Motor neuron (in vitro differentiated cells): ENCODE measurements around the gene KRT17. TPM values are rescaled to one million over a fixed set of nuclear protein-coding genes. Genes with fewer than 3 reads are reported as not detected.
"Not testable (repeated sequence)": the region's sequence is repeated elsewhere in the genome, so short reads cannot be mapped to it uniquely, and the experiment has no call there.

Experiments used
- ATAC-seq, 8 experiments: fragments of 200-7000 bp; cut with Tn5 transposase; replicated peaks in 6 of 8; 2 replicates each; pipeline ENCODE4 v1.8.0; 2021; ENCODE audit warnings: mild to moderate bottlenecking in 8 of 8, moderate library complexity in 8 of 8
- H3K27ac ChIP-seq, 2 donors: fragments of 250-450 bp; sonication (Bioruptor Pico); 2 replicates each; pipeline ENCODE4 v1.9.0; 2021; ENCODE audit warnings: antibody characterized with exemption in 2 of 2, mild to moderate bottlenecking in 2 of 2, moderate library complexity in 1 of 2
- H3K4me1 ChIP-seq, 2 donors: fragments of 250-450 bp; sonication (Bioruptor Pico); replicated peaks in 1 of 2; 2 replicates each; pipeline ENCODE4 v1.6.1; 2021; ENCODE audit warnings: antibody characterized with exemption in 2 of 2, mild to moderate bottlenecking in 2 of 2, moderate library complexity in 1 of 2
- H3K4me3 ChIP-seq, 5 donors: fragments of 250-450 bp; sonication (Bioruptor Pico); 2 replicates each; pipeline ENCODE4 v1.9.0; 2021; ENCODE audit warnings: antibody characterized with exemption in 5 of 5, mild to moderate bottlenecking in 5 of 5, moderate library complexity in 4 of 5
- WGBS, 10 experiments: fragments of 450-650 bp; shearing (Covaris generic); methylation state at CpG; one replicate each; pipeline ENCODE4 v1.0.0; 2022; 5-methylcytosine and 5-hydroxymethylcytosine counted together
- in situ Hi-C, 9 experiments: fragments of 400-800 bp; cut with MboI; loops; one replicate each; pipeline ENCODE4 v1.15.0; 2021; ENCODE audit warnings: low sequenced_read_pairs in 9 of 9, low pct_unique_long_range_greater_than_20kb in 2 of 9; ENCODE audit not compliant: unreplicated experiment in 9 of 9
- total RNA-seq, 8 experiments: library from RNA; unstranded; fragments of 300-600 nt; gene quantifications; 2 replicates each; pipeline versions ENCODE4 v1.2.3 to v1.2.4, GENCODE V29; 2022

Gene KRT17
- total RNA-seq, 8 experiments from 2014 or later = 0.17 to 18.1 (median 5.8) TPM; not detected in 2

DNA sequence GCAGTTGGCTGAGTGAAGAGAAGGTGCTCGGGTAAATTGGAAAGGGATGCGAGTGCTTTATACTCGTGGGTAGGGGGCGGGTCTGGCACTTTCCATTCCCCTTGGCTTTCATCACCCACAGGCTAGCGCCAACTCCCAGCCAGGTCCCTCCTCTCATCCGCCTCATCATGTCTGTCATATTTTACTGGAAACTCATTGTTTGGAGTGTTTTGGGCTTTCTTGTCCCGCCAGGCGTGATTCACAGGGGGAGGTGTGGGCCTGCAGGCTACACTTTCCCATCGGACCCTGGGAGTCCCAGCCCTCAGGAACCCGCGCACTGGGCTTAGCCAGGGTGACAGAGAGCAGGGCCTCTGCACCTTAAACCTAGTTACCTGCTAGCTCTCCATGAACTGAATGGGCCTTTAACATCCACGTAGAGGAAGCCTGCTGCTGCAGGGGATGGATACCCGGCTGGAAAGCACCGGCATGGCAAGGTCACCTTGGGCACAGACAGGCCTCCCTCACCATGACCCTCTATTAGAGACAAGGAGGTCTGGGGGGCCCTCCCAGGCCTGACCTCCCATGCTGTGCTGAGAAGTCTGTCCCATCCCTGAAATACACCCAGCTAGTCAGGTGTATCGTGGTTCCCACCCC is 37.4 kb downstream of the KRT17 start, which contains the start of gene KRT14:
Gene KRT14 (minus strand): TSS at position 33 of the 633 bp plus-strand sequence. CDS start 61 bp downstream, outside the sequence.
- Histone ChIP-seq H3K4me3 (no peak within 1 kb of the TSS), H3K4me1 (no peaks in the 10 kb centered on the region), H3K27ac (no peak within 1 kb of the TSS)
- WGBS, 10 experiments = 58 to 92% (median 80%) methylated on average over 1 to 5 of the region's 15 CpGs; no CpG with 5 or more reads in 3 of the 10 experiments
- ATAC-seq = no peak
- in situ Hi-C loops = no loop called here

DNA sequence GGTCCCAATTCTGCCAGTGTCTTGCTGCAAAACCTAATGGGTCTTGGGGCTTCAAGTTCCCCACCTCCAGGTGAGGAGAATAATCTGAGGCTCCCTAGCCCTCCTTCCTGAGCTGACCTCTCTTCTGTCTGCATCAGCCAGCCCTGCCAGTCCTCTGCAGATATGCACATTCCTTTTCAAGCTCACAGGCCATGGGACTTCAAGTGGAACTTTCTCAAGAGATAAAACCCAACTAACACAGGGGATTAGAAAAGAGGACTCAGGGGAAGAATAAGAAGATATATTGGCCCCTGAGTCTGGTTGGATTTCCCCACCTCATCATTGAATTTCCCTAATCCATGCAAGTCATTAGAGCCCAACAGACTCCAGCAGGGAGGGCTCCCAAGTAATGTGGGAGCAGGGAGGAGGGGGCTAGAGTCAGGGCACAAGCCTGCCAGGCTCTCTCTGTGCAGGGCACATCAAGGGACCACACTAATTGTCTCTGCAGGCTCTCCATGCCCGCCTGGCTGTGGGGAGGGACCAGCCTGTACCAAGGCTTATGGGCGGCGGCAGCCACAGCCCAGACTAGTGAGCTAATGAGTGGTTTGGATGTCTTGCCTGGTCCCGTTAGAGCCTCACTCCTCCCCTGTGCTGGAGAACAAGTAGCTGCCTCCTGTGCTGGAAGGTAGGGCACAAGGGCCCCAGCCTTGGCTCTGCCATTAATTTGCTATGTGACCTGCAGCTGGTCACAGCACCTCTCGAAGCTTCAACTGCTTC is 38.9 kb downstream of the KRT17 start:
- no peak overlapping the region for H3K4me3 ChIP-seq
- no peaks in the 10 kb centered on the region for H3K4me1 ChIP-seq
- no peak overlapping the region for H3K27ac ChIP-seq
- WGBS, 10 experiments = 65 to 100% (median 100%) methylated on average over 1 to 2 of the region's 5 CpGs; no CpG with 5 or more reads in 7 of the 10 experiments
- in situ Hi-C loops = no loop called here
- ATAC-seq = peak in 3 of 8 experiments; percentile 59 to 64 (median 60)

DNA sequence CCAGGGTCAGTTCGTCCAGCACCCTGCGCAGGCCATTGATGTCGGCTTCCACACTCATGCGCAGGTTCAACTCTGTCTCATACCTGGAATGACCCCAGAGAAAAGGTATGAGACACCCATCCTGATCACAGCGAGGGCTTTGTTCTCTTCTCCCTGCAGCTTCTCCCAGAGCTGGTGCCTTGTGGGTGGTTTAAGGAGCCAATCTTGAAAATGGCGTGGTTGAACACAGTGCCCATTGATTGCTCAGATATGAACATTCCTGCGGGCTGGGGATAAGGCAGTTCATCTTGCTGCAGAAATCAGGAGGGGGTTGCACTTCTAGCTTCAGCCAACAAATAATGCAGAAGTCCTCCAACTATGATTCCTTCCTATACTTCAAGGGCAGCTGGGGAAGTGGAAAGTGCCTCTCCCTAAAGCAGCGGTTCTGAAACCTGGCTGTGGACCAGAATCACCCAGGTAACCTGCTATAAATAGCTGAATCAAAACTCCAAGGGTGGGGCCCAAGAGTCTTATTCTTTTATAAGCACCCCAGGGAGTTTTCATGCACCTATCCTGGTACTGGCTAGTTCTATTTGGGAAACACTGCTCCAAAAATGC is 39.9 kb downstream of the KRT17 start:
- in situ Hi-C loops, ATAC-seq, H3K27ac ChIP-seq, H3K4me1 ChIP-seq, H3K4me3 ChIP-seq: not testable (repeated sequence)
- 14 to 89% (median 80%) methylated on average over 1 to 7 of the region's 8 CpGs; no CpG with 5 or more reads in 1 of the 10 experiments for WGBS, 10 experiments

GRCh38 chr17:41583137-41584127 is 40.9 kb downstream of the KRT17 start:
- Histone ChIP-seq H3K27ac (no peak overlapping the region), H3K4me3 (no peak overlapping the region), H3K4me1 (peaks cover 0 to 6% of the 10 kb centered on the region in 2 donors)
- ATAC-seq = no peak
- 47 to 98% (median 80%) methylated on average over 2 to 14 of the region's 33 CpGs; no CpG with 5 or more reads in 1 of the 10 experiments for WGBS, 10 experiments
- in situ Hi-C loops = no loop called here

DNA sequence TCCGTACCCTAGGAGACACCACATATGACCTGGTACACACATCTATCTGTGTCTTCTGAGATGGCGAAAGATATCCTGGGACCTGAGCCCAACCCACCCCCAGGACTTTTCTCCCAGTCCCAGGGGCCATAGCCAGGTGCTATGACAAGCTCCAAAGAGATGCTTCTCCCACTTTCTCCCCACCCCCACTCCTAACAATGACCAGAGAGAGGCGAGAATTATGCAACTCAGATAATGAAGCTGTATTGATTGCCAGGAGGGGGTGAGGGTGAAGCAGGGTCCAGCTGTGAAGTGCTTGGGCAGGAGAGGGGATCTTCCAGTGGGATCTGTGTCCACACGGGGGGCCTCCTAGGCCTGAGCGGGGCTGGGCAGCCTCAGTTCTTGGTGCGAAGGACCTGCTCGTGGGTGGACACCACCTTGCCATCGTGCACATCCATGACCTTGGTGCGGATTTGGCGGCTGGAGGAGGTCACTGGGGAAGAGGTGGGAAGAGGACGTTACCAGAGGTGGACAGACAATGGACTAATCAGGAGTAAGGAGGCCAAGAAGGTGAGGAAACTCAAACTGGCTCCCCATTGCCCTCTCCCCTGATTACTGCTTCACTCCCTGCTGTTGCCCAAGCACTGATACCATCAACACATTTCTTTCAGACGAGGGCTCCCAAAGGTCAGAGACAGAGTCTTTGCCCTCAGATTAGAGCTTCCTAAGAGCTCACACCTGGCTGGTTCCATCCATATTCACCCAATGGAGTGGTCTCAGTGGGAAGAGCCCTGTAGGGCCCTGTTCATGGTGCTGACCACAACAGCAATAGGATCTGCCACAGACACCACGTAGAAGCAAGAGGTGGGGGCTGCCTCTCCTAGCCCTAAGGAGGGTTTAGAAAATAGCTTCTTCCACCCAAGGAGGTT is 42.1 kb downstream of the KRT17 start:
- ATAC-seq, in situ Hi-C loops, H3K27ac ChIP-seq, H3K4me3 ChIP-seq, H3K4me1 ChIP-seq: not testable (repeated sequence)
- 30 to 100% (median 65%) methylated on average over 1 to 2 of the region's 13 CpGs; no CpG with 5 or more reads in 4 of the 10 experiments for WGBS, 10 experiments

DNA sequence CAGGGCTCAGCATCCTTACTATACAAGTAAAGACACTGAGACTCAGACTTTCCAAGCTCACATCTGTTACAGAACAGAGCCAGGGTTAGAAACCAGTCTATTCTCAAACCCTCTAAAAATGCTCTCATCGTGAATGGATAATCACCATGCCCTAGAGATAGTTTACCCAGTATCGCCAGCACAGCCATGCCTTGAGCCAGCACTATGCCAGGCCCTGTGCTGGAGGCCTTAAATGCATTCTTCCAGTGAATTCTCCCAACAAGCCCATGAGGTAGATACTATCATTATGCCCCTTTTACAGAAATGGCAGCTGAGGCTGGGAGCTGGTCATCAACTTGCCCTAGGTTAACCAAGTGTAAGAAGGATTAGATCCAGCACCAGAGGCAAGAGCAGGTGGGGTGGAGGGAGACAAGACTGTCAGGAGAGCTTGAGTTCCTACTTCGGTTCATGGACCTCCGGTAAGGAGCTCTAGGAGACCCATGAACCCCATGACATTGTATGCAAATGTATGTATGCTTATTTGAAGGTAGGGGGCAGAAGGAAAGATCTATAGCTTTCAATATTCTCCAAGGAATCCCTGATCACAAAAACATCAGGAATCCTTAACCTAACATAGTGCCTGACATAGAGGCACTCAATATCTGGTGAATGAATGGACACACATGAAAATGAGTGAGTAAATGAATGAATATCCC is 42.9 kb downstream of the KRT17 start:
- WGBS, 10 experiments = 40 to 100% (median 94%) methylated on average over 1 to 4 of the region's 4 CpGs; no CpG with 5 or more reads in 6 of the 10 experiments
- no peak overlapping the region for H3K4me3 ChIP-seq
- in situ Hi-C loops = no loop called here
- ATAC-seq = no peak
- H3K27ac ChIP-seq = no peak overlapping the region
- H3K4me1 ChIP-seq = peaks cover 0 to 6% of the 10 kb centered on the region in 2 donors

- in situ Hi-C loops = no loop called here
Measured at GRCh38 chr17:41580687-41581365, 43.5 kb downstream of the KRT17 start.

DNA sequence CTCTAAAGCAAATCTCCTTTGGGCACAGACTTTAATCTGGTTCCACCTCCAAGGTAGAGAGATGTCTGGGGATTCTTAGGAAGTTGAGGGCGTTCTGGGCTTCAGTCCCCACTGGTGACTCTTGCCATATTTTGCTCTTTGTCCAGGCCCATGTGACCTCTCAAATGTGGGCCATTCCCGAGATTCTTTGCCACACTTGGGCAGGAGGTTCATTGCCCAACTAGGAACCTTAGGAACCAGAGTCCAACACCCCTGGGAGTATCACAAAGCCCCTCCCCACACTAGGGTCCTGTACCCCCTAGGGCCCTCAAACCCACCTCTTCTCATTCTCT is 44.2 kb downstream of the KRT17 start:
- in situ Hi-C loops = no loop called here
- 100% methylated on average over 1 of the region's 2 CpGs; no CpG with 5 or more reads in 9 of the 10 experiments for WGBS, 10 experiments
- Histone ChIP-seq H3K4me3 (no peak overlapping the region), H3K4me1 (peaks cover 0 to 6% of the 10 kb centered on the region in 2 donors), H3K27ac (no peak overlapping the region)
- ATAC-seq = no peak

More at GRCh38 chr17:41580687-41581365, 43.5 kb downstream of the KRT17 start:
- H3K27ac ChIP-seq = no peak overlapping the region
- WGBS, 10 experiments = 0 to 83% (median 0%) methylated on average over 1 of the region's 1 CpG; no CpG with 5 or more reads in 7 of the 10 experiments
- H3K4me1 ChIP-seq = peaks cover 0 to 6% of the 10 kb centered on the region in 2 donors
- no peak overlapping the region for H3K4me3 ChIP-seq
- peak in 3 of 8 experiments; percentile 20 to 45 (median 37) for ATAC-seq

DNA sequence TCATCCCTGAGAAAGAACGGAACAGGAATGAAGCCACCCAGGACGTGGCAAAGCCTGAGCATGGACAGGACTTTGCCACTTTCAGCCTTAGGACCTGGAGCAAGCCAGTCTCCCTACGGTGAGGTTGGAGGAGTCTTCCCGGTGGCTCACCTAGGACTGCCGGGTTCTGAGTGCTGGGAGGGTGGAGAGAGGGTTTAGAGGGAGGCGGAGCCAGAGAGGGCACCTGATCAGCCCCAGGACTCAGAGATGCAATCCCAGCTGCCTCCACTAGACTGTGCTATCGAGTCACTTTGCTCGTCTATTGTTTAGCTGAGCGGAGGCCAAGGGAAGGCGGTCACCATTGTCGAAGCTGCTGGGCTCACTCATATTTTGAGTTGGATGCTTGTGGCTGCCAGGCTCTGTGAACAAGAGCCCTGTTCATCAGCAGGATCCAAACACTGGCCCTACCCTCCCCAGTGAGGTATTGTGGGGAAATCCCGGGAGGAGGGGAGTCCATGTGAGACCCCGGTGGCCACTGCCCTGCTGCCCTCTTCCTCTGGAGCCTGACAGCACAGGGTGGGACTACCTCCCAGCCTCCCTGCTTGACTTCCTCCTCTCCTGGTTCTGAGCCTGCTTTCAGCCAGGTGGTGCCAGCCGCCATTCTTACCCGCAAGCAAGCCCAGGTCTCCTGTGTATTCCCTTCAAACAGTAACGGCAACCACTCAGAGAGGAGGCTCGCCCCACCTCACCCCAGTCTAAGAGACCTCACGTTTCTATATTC is 44.7 kb downstream of the KRT17 start:
- in situ Hi-C loops = no loop called here
- H3K4me3 ChIP-seq = no peak overlapping the region
- H3K4me1 ChIP-seq = peaks cover 0 to 6% of the 10 kb centered on the region in 2 donors
- H3K27ac ChIP-seq = no peak overlapping the region
- ATAC-seq = peak; percentile 72 to 97 (median 92)
- 0 to 71% (median 32%) methylated on average over 1 to 9 of the region's 18 CpGs; no CpG with 5 or more reads in 2 of the 10 experiments for WGBS, 10 experiments

GRCh38 chr17:41578971-41579370 is 45.4 kb downstream of the KRT17 start:
- H3K27ac ChIP-seq = no peak overlapping the region
- no peak overlapping the region for H3K4me3 ChIP-seq
- in situ Hi-C loops = no loop called here
- H3K4me1 ChIP-seq = peaks cover 0 to 6% of the 10 kb centered on the region in 2 donors
- WGBS, 10 experiments = 17 to 89% (median 70%) methylated on average over 1 to 4 of the region's 5 CpGs; no CpG with 5 or more reads in 3 of the 10 experiments
- ATAC-seq = no peak
